ENCODE data around the gene DCAF17.
"Not testable (repeated sequence)": the region's sequence is repeated elsewhere in the genome, so short reads cannot be mapped to it uniquely, and the experiment has no call there.

DCAF17 gene

GRCh38 chr2:171530378-171530777, 96.4 kb downstream of the DCAF17 start:
- H3K4me2 ChIP-seq: no peak overlapping the region
- H2AFZ ChIP-seq (ENCODE audit: low read depth): no peak overlapping the region
- H3K9ac ChIP-seq: no peak overlapping the region
- H4K20me1 ChIP-seq (ENCODE audit: insufficient read depth): no peaks in the 10 kb centered on the region
- H3K4me1 ChIP-seq (ENCODE audit: low read depth, poor library complexity, severe bottlenecking): no peaks in the 10 kb centered on the region
- no peaks in the 10 kb centered on the region for H3K36me3 ChIP-seq (ENCODE audit: insufficient read depth)
- TF ChIP-seq CTCF (conservative IDR thresholded peaks at IDR 0.05; ENCODE audit: low read depth, low read length): no peak
- no peak overlapping the region for H3K27ac ChIP-seq
- H3K27me3 ChIP-seq (ENCODE audit: insufficient read depth, low read depth): no peaks in the 10 kb centered on the region
- H3K79me2 ChIP-seq (ENCODE audit: insufficient read depth, low read depth): no peaks in the 10 kb centered on the region
- no peak overlapping the region for H3K4me3 ChIP-seq (IDR thresholded peaks at IDR 0.05; ENCODE audit: insufficient read depth, low read depth, low read length)

- H3K4me2 ChIP-seq; H3K4me3 ChIP-seq (IDR thresholded peaks at IDR 0.05; ENCODE audit: insufficient read depth, low read depth, low read length); H4K20me1 ChIP-seq (ENCODE audit: insufficient read depth); H3K9ac ChIP-seq; H3K27ac ChIP-seq; H3K4me1 ChIP-seq (ENCODE audit: low read depth, poor library complexity, severe bottlenecking); H2AFZ ChIP-seq (ENCODE audit: low read depth); H3K36me3 ChIP-seq (ENCODE audit: insufficient read depth); H3K27me3 ChIP-seq (ENCODE audit: insufficient read depth, low read depth); H3K79me2 ChIP-seq (ENCODE audit: insufficient read depth, low read depth): not testable (repeated sequence)
These were observed 96.8 kb downstream of the DCAF17 start for GRCh38 chr2:171530859-171531258.

- H3K79me2 ChIP-seq (ENCODE audit: insufficient read depth, low read depth): no peaks in the 10 kb centered on the region
- no peak overlapping the region for H3K27ac ChIP-seq
- no peak overlapping the region for H2AFZ ChIP-seq (ENCODE audit: low read depth)
- no peak for TF ChIP-seq CTCF (conservative IDR thresholded peaks at IDR 0.05; ENCODE audit: low read depth, low read length)
- no peaks in the 10 kb centered on the region for H3K4me1 ChIP-seq (ENCODE audit: low read depth, poor library complexity, severe bottlenecking)
- no peaks in the 10 kb centered on the region for H4K20me1 ChIP-seq (ENCODE audit: insufficient read depth)
- no peak overlapping the region for H3K9ac ChIP-seq
- no peak overlapping the region for H3K4me3 ChIP-seq (IDR thresholded peaks at IDR 0.05; ENCODE audit: insufficient read depth, low read depth, low read length)
- no peak overlapping the region for H3K4me2 ChIP-seq
- H3K36me3 ChIP-seq (ENCODE audit: insufficient read depth): no peaks in the 10 kb centered on the region
- no peaks in the 10 kb centered on the region for H3K27me3 ChIP-seq (ENCODE audit: insufficient read depth, low read depth)
These were observed 97.3 kb downstream of the DCAF17 start for GRCh38 chr2:171531291-171531690.

GRCh38 chr2:171531836-171532450, 97.9 kb downstream of the DCAF17 start:
- Histone ChIP-seq H2AFZ (ENCODE audit: low read depth) (no peak overlapping the region), H3K4me1 (ENCODE audit: low read depth, poor library complexity, severe bottlenecking) (no peaks in the 10 kb centered on the region), H4K20me1 (ENCODE audit: insufficient read depth) (no peaks in the 10 kb centered on the region), H3K27ac (no peak overlapping the region), H3K4me3 (IDR thresholded peaks at IDR 0.05; ENCODE audit: insufficient read depth, low read depth, low read length) (no peak overlapping the region), H3K4me2 (no peak overlapping the region), H3K9ac (no peak overlapping the region), H3K27me3 (ENCODE audit: insufficient read depth, low read depth) (no peaks in the 10 kb centered on the region), H3K36me3 (ENCODE audit: insufficient read depth) (no peaks in the 10 kb centered on the region), H3K79me2 (ENCODE audit: insufficient read depth, low read depth) (no peaks in the 10 kb centered on the region)
- TF ChIP-seq CTCF (conservative IDR thresholded peaks at IDR 0.05; ENCODE audit: low read depth, low read length): no peak

- H3K4me1 ChIP-seq (ENCODE audit: low read depth, poor library complexity, severe bottlenecking): no peaks in the 10 kb centered on the region
- no peaks in the 10 kb centered on the region for H3K79me2 ChIP-seq (ENCODE audit: insufficient read depth, low read depth)
- H3K4me2 ChIP-seq: no peak overlapping the region
- no peak overlapping the region for H3K9ac ChIP-seq
- H3K27me3 ChIP-seq (ENCODE audit: insufficient read depth, low read depth): no peaks in the 10 kb centered on the region
- H4K20me1 ChIP-seq (ENCODE audit: insufficient read depth): no peaks in the 10 kb centered on the region
- no peak overlapping the region for H3K4me3 ChIP-seq (IDR thresholded peaks at IDR 0.05; ENCODE audit: insufficient read depth, low read depth, low read length)
- no peak for TF ChIP-seq CTCF (conservative IDR thresholded peaks at IDR 0.05; ENCODE audit: low read depth, low read length)
- no peak overlapping the region for H2AFZ ChIP-seq (ENCODE audit: low read depth)
- no peaks in the 10 kb centered on the region for H3K36me3 ChIP-seq (ENCODE audit: insufficient read depth)
- no peak overlapping the region for H3K27ac ChIP-seq
These were observed 99.3 kb downstream of the DCAF17 start for GRCh38 chr2:171533331-171533730.
